CD14-positive monocyte (primary cell): ENCODE data around the gene IGSF22. TPM values are rescaled to one million over a fixed set of nuclear protein-coding genes. Genes with fewer than 3 reads are reported as not detected.

Source experiments
- DNase-seq, 3 donors: peaks; one replicate each; pipeline ENCODE4 v3.0.0-alpha.2; 2011 to 2022
- H2AFZ ChIP-seq: 2 replicates; pipeline ENCODE4 v1.6.0; 2012; ENCODE audit warnings: mild to moderate bottlenecking, low read depth, low read length, inconsistent platforms; ENCODE audit not compliant: insufficient read depth, poor library complexity, severe bottlenecking
- H3K27ac ChIP-seq, 2 donors: 1 replicate in 1 of 2; 2 replicates in 1 of 2; pipeline ENCODE4 v1.5.1; 2012 to 2013; ENCODE audit warnings: low read length in 2 of 2, control low read depth in 1 of 2, inconsistent platforms in 1 of 2, low read depth in 1 of 2, mild to moderate bottlenecking in 1 of 2
- H3K27me3 ChIP-seq, 2 donors: one replicate each; pipeline versions ENCODE4 v1.6.0 to v1.6.1; 2011 to 2013; ENCODE audit warnings: low read length in 2 of 2; ENCODE audit not compliant: control insufficient read depth in 2 of 2, insufficient read depth in 2 of 2
- H3K36me3 ChIP-seq, 2 donors: replicated peaks in 1 of 2; 1 replicate in 1 of 2; 2 replicates in 1 of 2; pipeline versions ENCODE4 v1.5.1 to v1.6.1; 2012 to 2013; ENCODE audit warnings: low read length in 2 of 2, control low read depth in 1 of 2, inconsistent platforms in 1 of 2, mild to moderate bottlenecking in 1 of 2; ENCODE audit not compliant: insufficient read depth in 2 of 2, control insufficient read depth in 1 of 2
- H3K4me1 ChIP-seq, 2 donors: 1 replicate in 1 of 2; 2 replicates in 1 of 2; pipeline versions ENCODE4 v1.5.1 to v1.6.1; 2012 to 2013; ENCODE audit warnings: low read length in 2 of 2, control low read depth in 1 of 2, inconsistent platforms in 1 of 2, mild to moderate bottlenecking in 1 of 2, moderate library complexity in 1 of 2; ENCODE audit not compliant: insufficient read depth in 2 of 2, control insufficient read depth in 1 of 2
- H3K4me2 ChIP-seq: replicated peaks from 2 replicates; pipeline ENCODE3; 2012; ENCODE audit warnings: low read length, moderate library complexity, mild to moderate bottlenecking; ENCODE audit not compliant: poor library complexity, severe bottlenecking; ENCODE audit errors: extremely low read depth
- H3K4me3 ChIP-seq, 3 experiments: fragments of 200-600 bp in 1 of 3; sonication (generic) in 1 of 3; replicated peaks in 1 of 3; 1 replicate in 2 of 3; 2 replicates in 1 of 3; pipeline ENCODE4 v1.5.1; 2011 to 2013; ENCODE audit warnings: low read length in 3 of 3, mild to moderate bottlenecking in 3 of 3, control low read depth in 2 of 3, low read depth in 2 of 3, inconsistent platforms in 1 of 3, moderate library complexity in 1 of 3
- H3K79me2 ChIP-seq: 2 replicates; pipeline ENCODE4 v1.6.0; 2012; ENCODE audit warnings: mild to moderate bottlenecking, control low read depth, inconsistent platforms, low read length, moderate library complexity; ENCODE audit not compliant: insufficient read depth
- H3K9ac ChIP-seq: 2 replicates; pipeline ENCODE4 v1.6.0; 2017; ENCODE audit warnings: low read length, mild to moderate bottlenecking; ENCODE audit not compliant: insufficient read depth, poor library complexity, severe bottlenecking
- H3K9me3 ChIP-seq, 2 donors: replicated peaks in 1 of 2; 1 replicate in 1 of 2; 2 replicates in 1 of 2; pipeline versions ENCODE4 v1.5.1 to v1.6.1; 2012 to 2013; ENCODE audit warnings: low read length in 2 of 2, control low read depth in 1 of 2; ENCODE audit not compliant: control insufficient read depth in 1 of 2, insufficient read depth in 1 of 2
- H4K20me1 ChIP-seq: 2 replicates; pipeline ENCODE4 v1.6.0; 2012; ENCODE audit warnings: mild to moderate bottlenecking, low read length, control low read depth, moderate library complexity; ENCODE audit not compliant: insufficient read depth
- H3K27ac Mint-ChIP-seq, 7 donors: one replicate each; pipeline ENCODE4 v1.8.0; 2020; ENCODE audit warnings: mild to moderate bottlenecking in 7 of 7, mixed read lengths in 7 of 7, moderate library complexity in 6 of 7, inconsistent platforms in 2 of 7
- H3K27me3 Mint-ChIP-seq, 3 donors: one replicate each; pipeline ENCODE4 v1.8.0; 2021 to 2022; ENCODE audit warnings: low read depth in 3 of 3, mild to moderate bottlenecking in 3 of 3, mixed read lengths in 3 of 3, moderate library complexity in 3 of 3, inconsistent platforms in 1 of 3
- H3K36me3 Mint-ChIP-seq, 2 donors: one replicate each; pipeline ENCODE4 v1.8.0; 2020; ENCODE audit warnings: mixed read lengths in 2 of 2, inconsistent platforms in 1 of 2, mild to moderate bottlenecking in 1 of 2
- H3K4me1 Mint-ChIP-seq: one replicate; pipeline ENCODE4 v1.8.0; 2020; ENCODE audit warnings: mild to moderate bottlenecking, mixed read lengths
- H3K4me3 Mint-ChIP-seq, 2 donors: one replicate each; pipeline ENCODE4 v1.8.0; 2020; ENCODE audit warnings: mild to moderate bottlenecking in 2 of 2, mixed read lengths in 2 of 2, moderate library complexity in 1 of 2
- H3K9me3 Mint-ChIP-seq, 7 donors: one replicate each; pipeline ENCODE4 v1.8.0; 2020 to 2022; ENCODE audit warnings: mixed read lengths in 7 of 7, mild to moderate bottlenecking in 6 of 7, moderate library complexity in 6 of 7, inconsistent platforms in 2 of 7
- CTCF ChIP-seq: fragments of 200-600 bp; IDR thresholded peaks from one replicate; pipeline ENCODE4 v1.8.0; 2022; ENCODE audit warnings: antibody characterized with exemption, mild to moderate bottlenecking
- WGBS: methylation state at CpG from one replicate; pipeline ENCODE4 v1.1.5; 2013; ENCODE audit warnings: missing lambda C conversion rate; ENCODE audit not compliant: insufficient coverage; 5-methylcytosine and 5-hydroxymethylcytosine counted together
- intact Hi-C, 2 donors: fragments of 100-400 bp; cut with micrococcal nuclease; formaldehyde crosslinking; loops; one replicate each; pipeline versions ENCODE4 v1.15.0 to v1.15.1; 2023
- polyA plus RNA-seq, 3 donors: library from polyadenylated mRNA; depleted of rRNA in 1 of 3; unstranded in 2 of 3; stranded (reverse) in 1 of 3; fragments of 300-500 nt in 2 of 3; fragments of >200 nt in 1 of 3; fragmentation: Illumina TruSeq in 2 of 3; gene quantifications; 1 replicate in 2 of 3; 2 replicates in 1 of 3; pipeline ENCODE4 v1.2.3, GENCODE V29; 2012 to 2021

IGSF22 gene
- polyA plus RNA-seq, 3 donors = not detected

- H3K9ac ChIP-seq = no peak overlapping the region
- no peak overlapping the region for H2AFZ ChIP-seq
- peaks cover 0 to 4% (median 3%) of the 10 kb centered on the region in 3 donors for H3K27me3 Mint-ChIP-seq
- intact Hi-C loops = loop anchor here in 1 of 2 donors (10.0 kb wide), 1 partner anchor 1206 kb away; no protein-coding TSS in a partner anchor
- no peak overlapping the region for H3K27ac Mint-ChIP-seq
- no peak for TF ChIP-seq CTCF
- WGBS = 80% methylated on average over 4 of the region's 11 CpGs
- no peak overlapping the region for H3K27ac ChIP-seq
- no peaks in the 10 kb centered on the region for H4K20me1 ChIP-seq
- H3K4me3 ChIP-seq = no peak overlapping the region
- no peak overlapping the region for H3K4me3 Mint-ChIP-seq
- H3K27me3 ChIP-seq = no peaks in the 10 kb centered on the region
- H3K9me3 Mint-ChIP-seq = peaks cover 0 to 2% (median 0%) of the 10 kb centered on the region in 7 donors
- H3K79me2 ChIP-seq = no peaks in the 10 kb centered on the region
- peaks cover 13% of the 10 kb centered on the region for H3K4me1 Mint-ChIP-seq
- no peaks in the 10 kb centered on the region for H3K9me3 ChIP-seq
- H3K36me3 ChIP-seq = no peaks in the 10 kb centered on the region
- DNase-seq = no peak
- H3K4me2 ChIP-seq = no peak overlapping the region
- H3K36me3 Mint-ChIP-seq = no peaks in the 10 kb centered on the region
- H3K4me1 ChIP-seq = peaks cover 6 to 10% of the 10 kb centered on the region in 2 donors
Measured at GRCh38 chr11:18770479-18771125, 44.6 kb upstream of the IGSF22 start.

GRCh38 chr11:18769802-18770456 is 43.9 kb upstream of the IGSF22 start:
- H3K79me2 ChIP-seq = no peaks in the 10 kb centered on the region
- Mint-ChIP-seq H3K9me3 (peaks cover 0 to 2% (median 0%) of the 10 kb centered on the region in 7 donors), H3K27me3 (peaks cover 0 to 6% (median 4%) of the 10 kb centered on the region in 3 donors), H3K27ac (peak overlapping the region in 1 of 7 donors; percentile 42), H3K4me3 (no peak overlapping the region), H3K36me3 (no peaks in the 10 kb centered on the region), H3K4me1 (peaks cover 13% of the 10 kb centered on the region)
- no peak overlapping the region for H2AFZ ChIP-seq
- DNase-seq = no peak
- whole genome bisulfite sequencing = 10% methylated on average over 2 of the region's 8 CpGs
- H3K4me1 ChIP-seq = peaks cover 6 to 10% of the 10 kb centered on the region in 2 donors
- no peaks in the 10 kb centered on the region for H3K27me3 ChIP-seq
- no peak overlapping the region for H3K27ac ChIP-seq
- H3K9me3 ChIP-seq = no peaks in the 10 kb centered on the region
- no peak for TF ChIP-seq CTCF
- no peaks in the 10 kb centered on the region for H3K36me3 ChIP-seq
- no peak overlapping the region for H3K9ac ChIP-seq
- H3K4me2 ChIP-seq = no peak overlapping the region
- H3K4me3 ChIP-seq = no peak overlapping the region
- H4K20me1 ChIP-seq = no peaks in the 10 kb centered on the region
- intact Hi-C loops = loop anchor here in 1 of 2 donors (10.0 kb wide), 1 partner anchor 1205 kb away; no protein-coding TSS in a partner anchor
